Loucy (cell line): ENCODE results near the gene UBR1.

Experiments
- H2AFZ ChIP-seq: fragments of 200-600 bp; sonication (generic); 2 replicates; pipeline ENCODE4 v1.6.0; 2016; ENCODE audit warnings: antibody characterized with exemption, mild to moderate bottlenecking, low read length, moderate library complexity
- H3F3A ChIP-seq: fragments of 200-600 bp; 2 replicates; pipeline ENCODE4 v1.6.0; 2016; ENCODE audit warnings: antibody characterized with exemption, low read depth, mild to moderate bottlenecking
- H3K27me3 ChIP-seq: fragments of 200-600 bp; sonication (generic); 2 replicates; pipeline ENCODE4 v1.6.1; 2014; ENCODE audit warnings: low read length, mild to moderate bottlenecking; ENCODE audit not compliant: insufficient read depth, poor library complexity, severe bottlenecking
- H3K36me3 ChIP-seq: fragments of 200-600 bp; sonication (generic); 2 replicates; pipeline ENCODE4 v1.6.1; 2016; ENCODE audit warnings: low read length; ENCODE audit not compliant: insufficient read depth
- H3K4me1 ChIP-seq: fragments of 200-600 bp; sonication (generic); 2 replicates; pipeline ENCODE4 v1.5.1; 2014; ENCODE audit warnings: low read length, mild to moderate bottlenecking; ENCODE audit not compliant: insufficient read depth, poor library complexity, severe bottlenecking
- H3K4me2 ChIP-seq: fragments of 200-600 bp; sonication (generic); 2 replicates; pipeline ENCODE4 v1.6.0; 2014; ENCODE audit warnings: antibody characterized with exemption, low read length, low read depth, mild to moderate bottlenecking; ENCODE audit not compliant: poor library complexity, severe bottlenecking
- H3K4me3 ChIP-seq: fragments of 200-600 bp; sonication (generic); 2 replicates; pipeline ENCODE4 v1.5.1; 2014; ENCODE audit warnings: low read length, mild to moderate bottlenecking, mixed read lengths; ENCODE audit not compliant: poor library complexity, severe bottlenecking
- H3K79me2 ChIP-seq: fragments of 200-600 bp; sonication (generic); 2 replicates; pipeline ENCODE4 v1.6.1; 2014; ENCODE audit warnings: low read length; ENCODE audit not compliant: insufficient read depth
- H3K9ac ChIP-seq: fragments of 200-600 bp; sonication (generic); 2 replicates; pipeline ENCODE4 v1.6.0; 2014; ENCODE audit warnings: mild to moderate bottlenecking, low read depth, low read length, moderate library complexity; ENCODE audit not compliant: poor library complexity, severe bottlenecking
- H3K9me2 ChIP-seq: fragments of 200-600 bp; sonication (generic); replicated peaks from 2 replicates; pipeline ENCODE4 v1.6.1; 2016; ENCODE audit warnings: low read depth, low read length, mixed read lengths
- H3K9me3 ChIP-seq: fragments of 200-600 bp; sonication (generic); 2 replicates; pipeline ENCODE4 v1.6.1; 2014; ENCODE audit warnings: mild to moderate bottlenecking, antibody characterized with exemption, low read length, low read depth; ENCODE audit not compliant: insufficient read depth
- H4K20me1 ChIP-seq: fragments of 200-600 bp; sonication (generic); 2 replicates; pipeline ENCODE4 v1.6.0; 2014; ENCODE audit warnings: antibody characterized with exemption, low read length, mild to moderate bottlenecking; ENCODE audit not compliant: insufficient read depth, poor library complexity, severe bottlenecking
- EZH2phosphoT487 ChIP-seq: fragments of 200-600 bp; IDR thresholded peaks from 2 replicates; pipeline ENCODE4 v1.6.1; 2018; ENCODE audit warnings: antibody characterized with exemption, mild to moderate bottlenecking, moderate library complexity, borderline replicate concordance
- TF ChIP-seq, protein P1 (sequence below): fragments of 200-600 bp; sonication (generic); conservative IDR thresholded peaks from 2 replicates; pipeline ENCODE4 v1.5.1; 2014; ENCODE audit warnings: mild to moderate bottlenecking, antibody characterized with exemption, low read length

UBR1 gene

DNA sequence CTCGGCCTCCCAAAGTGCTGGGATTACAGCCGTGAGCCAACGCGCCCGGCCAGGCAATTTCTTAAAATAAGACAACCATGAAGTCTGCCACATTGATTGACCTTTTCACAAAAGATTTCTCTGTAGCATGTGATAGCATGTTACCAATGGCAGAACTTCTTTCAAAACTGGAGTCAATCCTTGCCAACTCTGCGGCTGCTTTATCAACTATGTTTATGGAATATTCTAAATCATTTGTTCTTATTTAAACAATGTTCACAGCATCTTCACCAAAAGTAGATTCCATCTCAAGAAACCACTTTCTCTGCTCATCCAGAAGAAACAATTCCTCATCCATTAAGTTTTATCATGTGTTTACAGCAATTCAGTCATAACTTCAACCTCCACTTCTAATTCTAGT lies 9.4 kb downstream of the UBR1 start:
- no peak overlapping the region for H3K4me3 ChIP-seq
- no peaks in the 10 kb centered on the region for H3F3A ChIP-seq
- no peaks in the 10 kb centered on the region; the same call in 1 of the 2 replicates for H3K36me3 ChIP-seq
- no peak overlapping the region for H3K4me2 ChIP-seq
- H3K9me2 ChIP-seq = no peaks in the 10 kb centered on the region
- H3K4me1 ChIP-seq = peaks cover 29% of the 10 kb centered on the region
- no peak overlapping the region for H3K9ac ChIP-seq
- no peaks in the 10 kb centered on the region for H3K9me3 ChIP-seq
- no peak overlapping the region for H2AFZ ChIP-seq
- H4K20me1 ChIP-seq = peaks cover 23% of the 10 kb centered on the region
- H3K79me2 ChIP-seq = peaks cover 96% of the 10 kb centered on the region
- no peaks in the 10 kb centered on the region for H3K27me3 ChIP-seq
- TF ChIP-seq EZH2phosphoT487 = no peak
- TF ChIP-seq, protein P1, sequence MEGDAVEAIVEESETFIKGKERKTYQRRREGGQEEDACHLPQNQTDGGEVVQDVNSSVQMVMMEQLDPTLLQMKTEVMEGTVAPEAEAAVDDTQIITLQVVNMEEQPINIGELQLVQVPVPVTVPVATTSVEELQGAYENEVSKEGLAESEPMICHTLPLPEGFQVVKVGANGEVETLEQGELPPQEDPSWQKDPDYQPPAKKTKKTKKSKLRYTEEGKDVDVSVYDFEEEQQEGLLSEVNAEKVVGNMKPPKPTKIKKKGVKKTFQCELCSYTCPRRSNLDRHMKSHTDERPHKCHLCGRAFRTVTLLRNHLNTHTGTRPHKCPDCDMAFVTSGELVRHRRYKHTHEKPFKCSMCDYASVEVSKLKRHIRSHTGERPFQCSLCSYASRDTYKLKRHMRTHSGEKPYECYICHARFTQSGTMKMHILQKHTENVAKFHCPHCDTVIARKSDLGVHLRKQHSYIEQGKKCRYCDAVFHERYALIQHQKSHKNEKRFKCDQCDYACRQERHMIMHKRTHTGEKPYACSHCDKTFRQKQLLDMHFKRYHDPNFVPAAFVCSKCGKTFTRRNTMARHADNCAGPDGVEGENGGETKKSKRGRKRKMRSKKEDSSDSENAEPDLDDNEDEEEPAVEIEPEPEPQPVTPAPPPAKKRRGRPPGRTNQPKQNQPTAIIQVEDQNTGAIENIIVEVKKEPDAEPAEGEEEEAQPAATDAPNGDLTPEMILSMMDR = no peak

DNA sequence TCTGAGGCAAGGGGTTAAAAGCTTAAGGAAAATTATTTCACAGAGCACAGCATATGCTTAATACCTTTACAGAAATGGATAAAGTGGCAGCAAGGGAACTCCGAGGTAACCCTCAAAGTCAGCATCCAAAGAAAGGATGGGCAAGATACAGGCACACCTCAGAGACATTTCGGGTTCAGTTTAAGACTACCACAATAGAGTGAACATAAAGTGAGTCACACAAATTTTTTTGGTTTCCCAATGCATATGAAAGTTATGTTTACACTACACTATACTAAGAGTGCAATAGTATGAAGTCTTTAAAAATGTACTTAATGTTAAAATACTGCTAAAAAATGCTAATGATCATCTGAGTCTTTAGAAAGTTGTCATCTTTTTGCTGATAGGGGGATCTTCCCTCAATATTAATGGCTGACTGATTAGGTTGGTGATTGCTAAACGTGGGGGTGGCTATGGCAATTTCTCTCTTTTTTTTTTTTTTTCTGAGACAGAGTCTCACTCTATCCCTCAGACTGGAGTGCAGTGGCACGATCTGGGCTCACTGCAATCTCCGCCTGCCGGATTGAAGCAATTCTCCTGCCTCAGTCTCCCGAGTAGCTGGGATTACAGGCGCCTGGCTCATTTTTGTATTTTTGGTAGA lies 10.0 kb downstream of the UBR1 start:
- Histone ChIP-seq H2AFZ (no peak overlapping the region), H3K79me2 (peaks cover 94% of the 10 kb centered on the region), H3K9me2 (no peaks in the 10 kb centered on the region), H3K4me3 (no peak overlapping the region), H3K9ac (no peak overlapping the region), H3K9me3 (no peaks in the 10 kb centered on the region), H3K27me3 (no peaks in the 10 kb centered on the region), H3F3A (no peaks in the 10 kb centered on the region), H3K4me2 (no peak overlapping the region), H4K20me1 (peaks cover 20% of the 10 kb centered on the region), H3K4me1 (peaks cover 24% of the 10 kb centered on the region), H3K36me3 (no peaks in the 10 kb centered on the region; the same call in 1 of the 2 replicates)
- TF ChIP-seq EZH2phosphoT487 = no peak
- TF ChIP-seq, protein P1 = no peak

DNA sequence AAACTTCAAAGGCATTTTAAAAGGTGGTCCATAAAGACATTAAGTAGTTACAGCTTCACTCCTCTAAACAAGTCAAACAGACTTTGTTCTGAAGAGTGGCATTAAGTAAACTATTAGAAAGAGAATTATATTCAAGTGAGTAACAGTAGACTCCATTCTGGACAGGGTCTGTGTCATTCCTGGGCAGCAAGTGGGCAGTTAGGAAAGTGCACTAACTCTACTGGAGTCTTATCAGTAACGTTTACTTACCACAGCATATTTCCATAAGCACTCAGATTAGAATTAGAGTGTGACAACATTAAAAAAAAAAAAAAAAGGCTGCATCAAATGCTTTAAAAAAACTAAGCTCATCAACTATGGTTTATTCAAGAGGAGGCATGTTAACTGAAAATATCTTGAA lies 10.6 kb downstream of the UBR1 start:
- H3F3A ChIP-seq = no peaks in the 10 kb centered on the region
- no peak overlapping the region for H2AFZ ChIP-seq
- no peak overlapping the region for H3K4me3 ChIP-seq
- peaks cover 91% of the 10 kb centered on the region for H3K79me2 ChIP-seq
- no peaks in the 10 kb centered on the region; the same call in 1 of the 2 replicates for H3K36me3 ChIP-seq
- no peaks in the 10 kb centered on the region for H3K27me3 ChIP-seq
- peaks cover 17% of the 10 kb centered on the region for H4K20me1 ChIP-seq
- no peaks in the 10 kb centered on the region for H3K9me2 ChIP-seq
- H3K9me3 ChIP-seq = no peaks in the 10 kb centered on the region
- H3K4me1 ChIP-seq = peaks cover 18% of the 10 kb centered on the region
- no peak overlapping the region for H3K4me2 ChIP-seq
- no peak for TF ChIP-seq EZH2phosphoT487
- TF ChIP-seq, protein P1 = no peak
- H3K9ac ChIP-seq = no peak overlapping the region
